Lung (tissue), 12 donors: ENCODE results near the gene DCUN1D5. TPM values are rescaled to one million over a fixed set of nuclear protein-coding genes. Genes with fewer than 3 reads are reported as not detected.

Experiments used
- ATAC-seq: fragments of 200-7000 bp; cut with Tn5 transposase; one replicate; pipeline ENCODE4 v1.9.1; 2020; ENCODE audit warnings: moderate number of reproducible peaks; ENCODE audit not compliant: insufficient read depth, low FRiP score
- DNase-seq, 3 donors: peaks; one replicate each; pipeline ENCODE4 v3.0.0-alpha.2; 2013 to 2017
- H3K27ac ChIP-seq, 2 donors: one replicate each; pipeline ENCODE4 v1.5.1; 2013; ENCODE audit warnings: mild to moderate bottlenecking in 2 of 2, moderate library complexity in 2 of 2, control low read depth in 1 of 2, inconsistent platforms in 1 of 2, low read depth in 1 of 2, low read length in 1 of 2
- H3K27me3 ChIP-seq, 3 donors: one replicate each; pipeline ENCODE4 v1.5.1; 2013; ENCODE audit warnings: low read length in 2 of 3; ENCODE audit not compliant: control insufficient read depth in 3 of 3, insufficient read depth in 3 of 3
- H3K36me3 ChIP-seq, 4 donors: one replicate each; pipeline ENCODE4 v1.5.1; 2013; ENCODE audit warnings: low read length in 4 of 4, mild to moderate bottlenecking in 1 of 4, moderate library complexity in 1 of 4; ENCODE audit not compliant: control insufficient read depth in 4 of 4, insufficient read depth in 4 of 4
- H3K4me1 ChIP-seq, 5 donors: one replicate each; pipeline ENCODE4 v1.5.1; 2013; ENCODE audit warnings: low read length in 5 of 5, mild to moderate bottlenecking in 2 of 5, moderate library complexity in 1 of 5; ENCODE audit not compliant: control insufficient read depth in 5 of 5, insufficient read depth in 5 of 5
- H3K4me3 ChIP-seq: one replicate; pipeline ENCODE4 v1.5.1; 2013; ENCODE audit warnings: mild to moderate bottlenecking, control low read depth, moderate library complexity
- H3K9ac ChIP-seq, 2 donors: one replicate each; pipeline ENCODE4 v1.5.1; 2013; ENCODE audit warnings: low read length in 2 of 2, control low read depth in 1 of 2; ENCODE audit not compliant: insufficient read depth in 1 of 2
- H3K9me3 ChIP-seq, 4 donors: one replicate each; pipeline ENCODE4 v1.5.1; 2013; ENCODE audit warnings: low read length in 3 of 4, mild to moderate bottlenecking in 1 of 4, moderate library complexity in 1 of 4; ENCODE audit not compliant: control insufficient read depth in 4 of 4, insufficient read depth in 3 of 4
- CTCF ChIP-seq: IDR thresholded peaks from 2 replicates; pipeline ENCODE4 v1.5.1; 2012; ENCODE audit warnings: mild to moderate bottlenecking; ENCODE audit errors: control extremely low read depth, extremely low read depth
- WGBS, 2 donors: extraction: QIAGEN DNeasy Blood & Tissue Kit; methylation state at CpG; one replicate each; pipeline ENCODE4 v1.1.7; 2013; 5-methylcytosine and 5-hydroxymethylcytosine counted together
- polyA plus RNA-seq, 2 donors: library from polyadenylated mRNA; stranded (reverse); fragments of 200-250 nt; gene quantifications; one replicate each; pipeline ENCODE4 v1.2.1, GENCODE V29; 2013
- total RNA-seq, 2 donors: library from RNA; depleted of rRNA in 1 of 2; stranded (reverse); fragments of >200 nt in 1 of 2; gene quantifications; one replicate each; pipeline ENCODE4 v1.2.1, GENCODE V29; 2014 to 2021
- donor health status: control.
- donor health status: control.
- donor health status: Bipolar disorder and iron deficiency.
- donor health status: healthy.
- donor health status: DM: yes; HTN: yes; CAD: no.

DCUN1D5 gene
- total and polyA plus RNA-seq, 4 donors, result 12.4 to 28.8 (median 24.7) TPM

GRCh38 chr11:103024086-103024485, 67.9 kb downstream of the DCUN1D5 start:
- Histone ChIP-seq H3K36me3 (no peaks in the 10 kb centered on the region), H3K4me3 (no peak overlapping the region), H3K27me3 (no peaks in the 10 kb centered on the region), H3K9me3 (no peaks in the 10 kb centered on the region), H3K27ac (no peak overlapping the region), H3K4me1 (no peaks in the 10 kb centered on the region), H3K9ac (no peak overlapping the region)
- DNase-seq (no peak), ATAC-seq (no peak)
- no peak for TF ChIP-seq CTCF
- 82 to 89% methylated on average over 3 of the region's 3 CpGs for WGBS, 2 donors

GRCh38 chr11:103016031-103016430, 75.9 kb downstream of the DCUN1D5 start:
- Histone ChIP-seq H3K9ac (no peak overlapping the region), H3K4me3 (no peak overlapping the region), H3K36me3 (no peaks in the 10 kb centered on the region), H3K27me3 (no peaks in the 10 kb centered on the region), H3K27ac (no peak overlapping the region), H3K4me1 (no peaks in the 10 kb centered on the region), H3K9me3 (no peaks in the 10 kb centered on the region)
- WGBS, 2 donors, result 67 to 69% methylated on average over 1 of the region's 1 CpG
- TF ChIP-seq CTCF, result no peak
- ATAC-seq (no peak), DNase-seq (no peak)

GRCh38 chr11:103013421-103013820, 78.5 kb downstream of the DCUN1D5 start:
- 76 to 78% methylated on average over 1 of the region's 1 CpG for WGBS, 2 donors
- no peak for TF ChIP-seq CTCF
- H3K27ac ChIP-seq, result no peak overlapping the region
- H3K4me1 ChIP-seq, result no peaks in the 10 kb centered on the region
- H3K36me3 ChIP-seq, result no peaks in the 10 kb centered on the region
- peaks cover 0 to 4% (median 2%) of the 10 kb centered on the region in 4 donors for H3K9me3 ChIP-seq
- no peak overlapping the region for H3K4me3 ChIP-seq
- no peaks in the 10 kb centered on the region for H3K27me3 ChIP-seq
- no peak for ATAC-seq
- DNase-seq, result peak in 1 of 3 donors; percentile 16
- H3K9ac ChIP-seq, result no peak overlapping the region

Other genes starting within 250 kb of the DCUN1D5 start
- under 1 TPM in 1 of 2 donors, not detected in 1; 0.31 TPM for gene MMP3, start 248.6 kb downstream of the DCUN1D5 start, total RNA-seq
- under 1 TPM; 0.53 to 0.86 TPM for gene MMP3, start 248.6 kb downstream of the DCUN1D5 start, polyA plus RNA-seq
- gene MMP12, start 217.2 kb downstream of the DCUN1D5 start, total RNA-seq, result 10 to 100 TPM in 1 of 2 donors, under 1 TPM in 1; 0.34 to 16.9 TPM
- gene MMP12, start 217.2 kb downstream of the DCUN1D5 start, polyA plus RNA-seq, result 1 to 10 TPM in 1 of 2 donors, under 1 TPM in 1; 0.31 to 2.5 TPM
- under 1 TPM in 1 of 2 donors, not detected in 1; 0.09 TPM for gene MMP13, start 136.4 kb downstream of the DCUN1D5 start, total RNA-seq
- gene MMP13, start 136.4 kb downstream of the DCUN1D5 start, polyA plus RNA-seq, result under 1 TPM; 0.08 to 0.84 TPM
- 100 to 1,000 TPM in 1 of 2 donors, 10 to 100 TPM in 1; 27.7 to 102 TPM for gene DYNC2H1, start 17.3 kb upstream of the DCUN1D5 start, total RNA-seq
- 10 to 100 TPM in 1 of 2 donors, 1 to 10 TPM in 1; 6.4 to 19.7 TPM for gene DYNC2H1, start 17.3 kb upstream of the DCUN1D5 start, polyA plus RNA-seq